Fibroblast of villous mesenchyme (primary cell): ENCODE results near the gene KLK15. TPM values are rescaled to one million over a fixed set of nuclear protein-coding genes. Genes with fewer than 3 reads are reported as not detected.
A peak's percentile ranks its signal among the peaks of the same experiment; 100 is the strongest.

Experiments
- DNase-seq: peaks from one replicate; pipeline ENCODE4 v3.0.0-alpha.2; 2010; ENCODE audit warnings: low read depth
- H3K4me3 ChIP-seq: 2 replicates; pipeline ENCODE4 v1.5.1; 2011; ENCODE audit warnings: low read depth, mild to moderate bottlenecking, low read length
- small RNA-seq: library from RNA; depleted of rRNA; stranded (forward); fragments of <200 nt; gene quantifications from one replicate; pipeline ENCODE3, GENCODE V24; 2012
- total RNA-seq: library from RNA; depleted of rRNA; stranded (reverse); fragments of >200 nt; gene quantifications from 2 replicates; pipeline ENCODE4 v1.2.3, GENCODE V29; 2012
- TF ChIP-seq, protein P1 (sequence below): IDR thresholded peaks from 2 replicates; pipeline ENCODE4 v1.5.1; 2012; ENCODE audit warnings: low read depth, mild to moderate bottlenecking, low read length; ENCODE audit not compliant: insufficient read depth

The KLK15 gene
- total RNA-seq, 1 donor = not detected

DNA sequence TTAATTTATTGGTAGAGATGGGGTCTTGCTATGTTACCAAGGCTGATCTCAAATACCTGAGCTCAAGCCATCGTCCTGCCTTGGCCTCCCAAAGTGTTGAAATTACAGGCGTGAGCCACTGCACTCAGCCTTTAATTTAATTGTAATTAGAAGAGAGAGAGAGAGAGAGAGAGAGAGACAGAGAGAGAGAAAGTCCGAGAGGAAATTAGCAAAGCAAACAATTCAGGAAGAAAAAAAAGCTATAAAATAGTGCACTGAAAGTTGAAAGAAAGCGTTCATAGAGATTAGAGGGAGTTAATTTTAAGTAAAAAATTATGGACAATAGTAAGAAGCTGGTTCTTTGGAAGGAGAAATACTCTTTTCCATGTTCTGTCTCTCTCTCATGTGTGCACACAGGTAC is 56.1 kb downstream of the KLK15 start:
- no peak for DNase-seq
- TF ChIP-seq, protein P1, sequence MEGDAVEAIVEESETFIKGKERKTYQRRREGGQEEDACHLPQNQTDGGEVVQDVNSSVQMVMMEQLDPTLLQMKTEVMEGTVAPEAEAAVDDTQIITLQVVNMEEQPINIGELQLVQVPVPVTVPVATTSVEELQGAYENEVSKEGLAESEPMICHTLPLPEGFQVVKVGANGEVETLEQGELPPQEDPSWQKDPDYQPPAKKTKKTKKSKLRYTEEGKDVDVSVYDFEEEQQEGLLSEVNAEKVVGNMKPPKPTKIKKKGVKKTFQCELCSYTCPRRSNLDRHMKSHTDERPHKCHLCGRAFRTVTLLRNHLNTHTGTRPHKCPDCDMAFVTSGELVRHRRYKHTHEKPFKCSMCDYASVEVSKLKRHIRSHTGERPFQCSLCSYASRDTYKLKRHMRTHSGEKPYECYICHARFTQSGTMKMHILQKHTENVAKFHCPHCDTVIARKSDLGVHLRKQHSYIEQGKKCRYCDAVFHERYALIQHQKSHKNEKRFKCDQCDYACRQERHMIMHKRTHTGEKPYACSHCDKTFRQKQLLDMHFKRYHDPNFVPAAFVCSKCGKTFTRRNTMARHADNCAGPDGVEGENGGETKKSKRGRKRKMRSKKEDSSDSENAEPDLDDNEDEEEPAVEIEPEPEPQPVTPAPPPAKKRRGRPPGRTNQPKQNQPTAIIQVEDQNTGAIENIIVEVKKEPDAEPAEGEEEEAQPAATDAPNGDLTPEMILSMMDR = no peak
- no peak overlapping the region for H3K4me3 ChIP-seq

DNA sequence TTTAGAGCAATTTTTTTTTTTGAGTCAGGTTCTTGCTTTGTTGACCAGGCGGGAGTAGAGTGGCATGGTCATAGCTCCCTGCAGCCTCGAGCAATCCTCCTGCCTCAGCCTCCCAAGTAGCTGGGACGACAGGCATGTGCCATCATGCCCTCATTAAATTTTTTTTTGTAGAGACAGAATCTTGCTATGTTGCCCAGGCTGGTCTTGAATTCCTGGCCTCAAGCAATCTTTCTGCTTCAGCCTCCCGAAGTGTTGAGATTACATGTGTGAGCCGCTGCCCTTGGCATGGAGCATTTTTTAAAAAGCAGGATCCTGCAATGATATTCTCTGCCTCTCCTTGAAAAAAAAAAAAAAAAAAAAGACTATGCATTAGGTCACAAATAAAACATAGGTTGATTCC is 57.2 kb downstream of the KLK15 start:
- DNase-seq = no peak
- no peak overlapping the region for H3K4me3 ChIP-seq
- TF ChIP-seq, protein P1 = no peak

Small RNA genes within 50 kb of the gene (small RNA-seq; reads per million reads assigned to genes)
- gene SNORD88A (95.0 reads per million, percentile 97 among the genes with 10 or more reads in this experiment), gene SNORD88B (not detected), gene SNORD88C (not detected)

Other genes starting within 250 kb of the KLK15 start
- gene SYT3, start 193.7 kb downstream of the KLK15 start, total RNA-seq = under 0.01 TPM in 1 of 2 replicates, not detected in the other
- 0.97 TPM in 1 of 2 replicates, not detected in the other for gene C19orf81, start 184.1 kb downstream of the KLK15 start, total RNA-seq
- gene SHANK1, start 113.8 kb downstream of the KLK15 start, total RNA-seq = 7.4 and 7.8 TPM in 2 replicates
- gene CLEC11A, start 110.2 kb downstream of the KLK15 start, total RNA-seq = 18.6 and 25.4 TPM in 2 replicates
- not detected in 2 replicates for gene GPR32, start 63.1 kb downstream of the KLK15 start, total RNA-seq
- gene ACP4, start 43.2 kb downstream of the KLK15 start, total RNA-seq = not detected in 2 replicates
- gene KLK1, start 9.8 kb downstream of the KLK15 start, total RNA-seq = not detected in 2 replicates
- not detected in 2 replicates for gene KLK3, start 21.3 kb upstream of the KLK15 start, total RNA-seq
- gene KLK2, start 39.9 kb upstream of the KLK15 start, total RNA-seq = not detected in 2 replicates
- not detected in 2 replicates for gene KLK4, start 77.8 kb upstream of the KLK15 start, total RNA-seq
- not detected in 2 replicates for gene KLK5, start 119.5 kb upstream of the KLK15 start, total RNA-seq
- not detected in 2 replicates for gene KLK6, start 136.0 kb upstream of the KLK15 start, total RNA-seq
- gene KLK7, start 150.3 kb upstream of the KLK15 start, total RNA-seq = not detected in 2 replicates
- gene KLK8, start 168.0 kb upstream of the KLK15 start, total RNA-seq = not detected in 2 replicates
- not detected in 2 replicates for gene KLK10, start 186.1 kb upstream of the KLK15 start, total RNA-seq
- not detected in 2 replicates for gene KLK11, start 193.0 kb upstream of the KLK15 start, total RNA-seq
- gene KLK12, start 201.4 kb upstream of the KLK15 start, total RNA-seq = not detected in 2 replicates
- gene KLK13, start 231.5 kb upstream of the KLK15 start, total RNA-seq = not detected in 2 replicates
- not detected in 2 replicates for gene KLK14, start 249.3 kb upstream of the KLK15 start, total RNA-seq